ENCODE measurements around the gene ANKRD29.
"Not testable (repeated sequence)": the region's sequence is repeated elsewhere in the genome, so short reads cannot be mapped to it uniquely, and the experiment has no call there.

The ANKRD29 gene

GRCh38 chr18:23645568-23646175, 17.0 kb downstream of the ANKRD29 start:
- no peak for DNase-seq (ENCODE audit: low read depth in 2 of 2, low spot score in 1 of 2)

- no peak for DNase-seq (ENCODE audit: low read depth in 2 of 2, low spot score in 1 of 2)
Measured at GRCh38 chr18:23643815-23644490, 18.8 kb downstream of the ANKRD29 start.

DNA sequence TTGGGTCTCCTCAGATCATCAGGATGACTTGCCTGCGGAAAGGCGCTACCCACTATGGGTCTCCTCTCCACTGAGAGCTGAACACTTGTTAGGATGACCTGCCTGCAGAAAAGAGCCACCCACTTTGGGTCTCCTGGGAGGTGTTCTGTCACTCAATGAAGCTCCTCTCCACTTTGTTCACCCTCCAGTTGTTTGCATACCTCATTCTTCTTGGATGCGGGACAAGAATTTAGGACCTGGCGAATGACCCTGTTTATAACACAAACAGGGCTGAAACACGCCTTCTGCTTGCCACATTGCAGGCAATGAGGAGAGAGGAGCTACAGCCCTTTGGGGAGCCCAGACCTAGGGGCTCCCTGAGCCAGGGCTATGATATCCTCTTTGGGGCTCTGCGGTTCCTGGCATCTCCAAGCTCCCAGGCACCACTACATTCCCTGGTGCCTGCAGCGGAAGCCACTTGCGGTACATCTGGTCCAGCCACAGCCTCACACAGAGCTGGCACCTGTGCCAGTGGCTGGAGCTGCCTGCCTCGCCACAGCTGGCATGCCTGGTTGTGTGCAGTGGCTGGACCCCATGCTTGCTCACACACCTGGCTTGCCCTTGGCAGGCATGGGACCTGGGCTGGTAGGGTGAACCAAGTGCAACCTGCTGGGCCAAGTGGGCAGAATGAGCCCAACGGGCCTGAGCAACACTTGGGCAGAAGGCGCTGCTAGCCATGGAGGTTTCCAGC, 20.6 kb downstream of the ANKRD29 start:
- no peak for DNase-seq (ENCODE audit: low read depth in 2 of 2, low spot score in 1 of 2)

DNA sequence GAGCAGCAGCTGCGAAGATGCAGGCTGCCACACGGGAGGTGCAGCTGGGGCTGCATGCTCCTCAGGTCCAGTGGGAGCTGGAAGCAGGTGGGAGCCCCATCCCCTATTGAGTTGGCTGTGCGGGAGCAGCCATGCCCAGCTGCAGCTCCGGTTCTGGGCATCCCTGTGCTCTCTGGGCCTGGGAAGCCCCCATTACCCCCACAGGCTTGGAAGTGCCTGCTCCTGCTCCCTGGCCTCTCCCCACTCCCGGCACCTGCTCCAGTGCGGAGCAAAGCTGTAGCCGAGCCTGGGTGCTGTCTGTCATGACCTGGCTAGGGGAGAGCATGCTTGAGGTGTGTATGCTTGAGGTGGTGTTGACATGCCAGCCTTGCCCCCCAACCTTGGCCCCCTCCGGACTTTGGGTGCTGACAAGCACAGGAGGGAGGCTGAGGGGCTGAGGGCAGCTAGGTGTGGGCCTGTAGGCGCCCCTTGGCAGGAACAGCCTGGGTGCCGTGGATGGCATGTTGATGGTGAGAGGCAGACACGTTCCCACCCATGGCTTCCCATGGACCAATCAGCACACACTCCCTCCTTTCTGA, 21.5 kb downstream of the ANKRD29 start:
- no peak for DNase-seq (ENCODE audit: low read depth in 2 of 2, low spot score in 1 of 2)

DNA sequence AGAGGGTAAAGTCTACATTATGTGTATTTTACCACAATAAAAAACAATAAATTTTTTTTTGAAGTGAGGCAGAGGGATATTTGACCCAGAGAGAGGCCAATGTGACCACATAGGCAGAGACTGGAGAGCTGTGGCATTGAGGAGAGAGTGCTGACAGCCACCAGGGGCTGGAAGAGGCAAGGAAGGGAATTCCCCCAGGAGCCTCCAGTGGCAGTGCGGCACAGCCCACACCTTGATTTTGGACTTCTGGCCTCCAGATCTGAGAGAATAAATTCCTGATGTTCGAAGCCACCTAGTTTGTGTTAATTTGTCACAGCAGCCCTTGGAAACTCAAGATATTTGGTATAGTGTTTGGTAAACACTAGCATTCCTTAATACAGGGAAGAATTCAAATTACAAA, 22.7 kb downstream of the ANKRD29 start:
- DNase-seq (ENCODE audit: low read depth in 2 of 2, low spot score in 1 of 2): no peak

- not testable (repeated sequence) for DNase-seq (ENCODE audit: low read depth in 2 of 2, low spot score in 1 of 2)
Measured at GRCh38 chr18:23636433-23636832, 26.3 kb downstream of the ANKRD29 start.

DNA sequence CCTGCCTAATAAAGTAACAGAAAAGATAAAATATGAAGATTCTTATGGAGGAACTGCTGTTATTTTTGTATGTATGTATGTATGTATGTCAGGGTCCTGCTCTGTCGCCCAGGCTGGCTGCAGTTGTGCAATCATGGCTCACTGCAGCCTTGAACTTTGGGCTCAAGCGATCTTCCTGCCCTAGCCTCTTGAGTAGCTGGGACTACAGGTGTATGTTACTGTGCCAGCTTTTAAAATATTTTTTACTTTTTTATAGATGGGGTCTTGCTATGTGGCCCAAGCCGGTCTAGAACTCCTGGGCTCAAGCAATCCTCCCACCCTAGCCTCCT, 26.7 kb downstream of the ANKRD29 start:
- DNase-seq (ENCODE audit: low read depth in 2 of 2, low spot score in 1 of 2): no peak

GRCh38 chr18:23635283-23636070, 27.2 kb downstream of the ANKRD29 start:
- DNase-seq (ENCODE audit: low read depth in 2 of 2, low spot score in 1 of 2): no peak

GRCh38 chr18:23634692-23635091, 28.0 kb downstream of the ANKRD29 start:
- DNase-seq (ENCODE audit: low read depth in 2 of 2, low spot score in 1 of 2): no peak

DNA sequence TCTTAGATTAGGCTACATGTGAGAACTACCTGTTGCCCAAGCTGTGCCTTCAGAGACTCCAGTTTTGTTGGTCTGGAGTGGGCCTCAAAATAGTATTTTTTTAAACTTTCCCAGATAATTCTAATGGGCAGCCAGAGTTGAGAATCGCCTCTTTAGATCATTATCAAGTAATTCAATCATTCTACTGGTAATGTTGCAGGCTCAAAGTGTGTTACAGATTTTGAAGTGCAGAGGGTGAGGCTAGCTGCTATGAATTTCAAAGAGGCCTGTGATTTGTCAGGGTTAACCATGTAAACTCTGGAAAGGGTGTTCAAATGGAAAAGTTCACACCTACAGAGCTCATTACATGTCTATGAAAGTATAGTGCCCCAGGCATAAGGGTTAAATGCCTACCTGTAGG, 30.1 kb downstream of the ANKRD29 start:
- DNase-seq (ENCODE audit: low read depth in 2 of 2, low spot score in 1 of 2): no peak

GRCh38 chr18:23631746-23632145, 31.0 kb downstream of the ANKRD29 start:
- no peak for DNase-seq (ENCODE audit: low read depth in 2 of 2, low spot score in 1 of 2)

DNA sequence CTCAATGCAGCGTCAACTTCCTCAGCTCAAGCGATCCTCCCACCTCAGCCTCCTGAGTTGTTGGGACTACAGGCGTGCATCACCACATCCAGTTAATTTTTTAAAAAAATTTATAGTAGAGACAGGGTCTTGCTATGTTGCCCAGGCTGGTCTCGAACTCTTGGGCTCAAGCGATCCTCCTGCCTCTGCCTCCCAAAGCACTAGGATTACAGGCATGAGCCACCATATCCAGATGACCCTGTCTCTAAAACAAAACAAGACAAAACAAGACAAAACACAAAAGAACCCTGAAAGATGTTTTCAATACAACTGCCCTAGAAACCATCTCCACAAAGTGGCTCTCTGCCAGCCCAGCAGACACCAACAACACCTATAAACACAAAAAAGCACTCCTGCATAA, 31.4 kb downstream of the ANKRD29 start:
- DNase-seq (ENCODE audit: low read depth in 2 of 2, low spot score in 1 of 2): no peak

- DNase-seq (ENCODE audit: low read depth in 2 of 2, low spot score in 1 of 2): no peak
Measured at GRCh38 chr18:23629444-23629946, 33.2 kb downstream of the ANKRD29 start.

DNA sequence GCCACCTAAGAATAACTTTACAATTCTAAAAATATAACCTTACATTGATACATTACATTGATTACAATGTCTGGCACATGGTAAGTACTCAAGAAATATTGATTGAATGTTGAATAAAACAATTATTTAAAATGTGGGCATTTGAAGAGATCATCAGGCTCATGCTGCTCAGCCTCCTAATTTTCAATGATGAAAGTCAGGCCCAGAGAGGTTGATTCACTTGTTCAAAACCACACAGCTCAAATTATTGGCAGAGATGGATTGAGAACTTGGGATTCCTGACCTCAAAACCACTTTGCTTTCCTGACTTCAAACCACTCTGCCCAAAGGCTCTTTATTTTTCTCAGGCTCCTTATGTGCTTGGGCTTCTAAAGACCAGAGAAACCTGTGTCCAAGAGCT, 34.7 kb downstream of the ANKRD29 start:
- no peak for DNase-seq (ENCODE audit: low read depth in 2 of 2, low spot score in 1 of 2)

GRCh38 chr18:23627321-23627720, 35.4 kb downstream of the ANKRD29 start:
- DNase-seq (ENCODE audit: low read depth in 2 of 2, low spot score in 1 of 2): no peak

DNA sequence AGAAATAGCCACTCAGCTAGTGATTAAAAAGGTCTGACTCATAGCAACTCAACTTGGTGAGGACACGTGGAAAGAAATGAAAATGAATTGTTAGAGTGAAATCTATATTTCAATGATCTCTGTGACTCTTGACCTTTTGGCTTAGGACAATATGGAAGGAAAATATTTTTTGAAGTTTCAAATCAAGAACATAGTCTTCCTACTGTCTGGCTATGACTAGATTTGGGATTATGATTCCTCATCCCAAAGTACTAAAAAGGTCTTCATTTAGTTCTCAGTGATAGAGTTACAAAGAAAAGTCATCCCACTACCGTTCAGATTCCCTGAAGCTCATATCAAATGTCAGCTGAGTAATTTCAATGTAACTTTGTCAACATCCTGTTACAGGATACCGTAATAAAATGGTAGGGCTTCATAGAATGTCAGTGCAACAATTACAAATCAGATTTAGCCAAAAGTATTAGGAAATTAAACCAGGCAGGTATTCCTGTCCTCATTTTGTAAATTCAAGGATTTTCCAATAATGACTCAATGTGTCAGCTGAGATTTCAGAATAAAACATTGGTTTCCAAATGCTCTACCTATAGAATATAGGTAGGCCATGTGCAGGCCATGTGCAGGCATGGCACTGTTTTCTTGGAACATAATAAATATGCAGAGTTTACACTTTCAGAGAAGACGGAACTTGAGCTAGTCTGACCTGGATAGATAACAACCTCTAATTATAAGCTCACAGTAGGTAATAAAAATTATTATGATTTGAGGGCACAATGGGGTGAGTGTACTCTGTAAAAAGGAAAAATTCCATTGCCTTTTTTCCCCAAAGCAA, 36.0 kb downstream of the ANKRD29 start:
- no peak for DNase-seq (ENCODE audit: low read depth in 2 of 2, low spot score in 1 of 2)

GRCh38 chr18:23623040-23623439, 39.7 kb downstream of the ANKRD29 start:
- no peak for DNase-seq (ENCODE audit: low read depth in 2 of 2, low spot score in 1 of 2)

DNA sequence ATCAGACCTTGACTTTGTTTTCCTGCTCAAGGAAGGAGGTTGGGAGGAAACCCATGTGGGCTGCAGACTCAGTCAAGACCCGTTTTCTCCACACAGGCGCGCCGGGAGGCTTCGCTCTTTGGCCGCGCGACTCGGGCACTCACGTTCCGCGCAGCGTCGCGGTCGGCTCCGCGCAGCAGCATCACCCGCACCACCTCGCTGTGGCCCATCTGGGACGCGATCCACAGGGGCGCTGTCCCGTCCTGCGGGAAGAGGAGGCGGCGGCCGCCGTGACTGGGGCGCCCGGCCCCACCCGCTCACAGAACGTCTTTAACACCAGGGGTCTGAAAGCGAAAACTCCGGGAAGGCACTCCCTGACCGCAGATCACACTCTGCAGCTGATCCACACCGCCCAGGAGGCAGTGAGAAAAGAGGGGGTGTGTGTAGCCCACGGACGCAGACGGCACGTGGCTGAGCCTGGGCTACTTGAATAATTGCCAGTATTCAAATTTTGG, 43.3 kb downstream of the ANKRD29 start:
- no peak for DNase-seq (ENCODE audit: low read depth in 2 of 2, low spot score in 1 of 2)

- no peak for DNase-seq (ENCODE audit: low read depth in 2 of 2, low spot score in 1 of 2)
Measured at GRCh38 chr18:23618862-23619387, 43.8 kb downstream of the ANKRD29 start.

Measured in stimulated activated CD8-positive, alpha-beta memory T cell treated with anti-CD3 and anti-CD28 coated beads, Interleukin-4, amount 100 ng/mL, for 4 hours (primary cell).